Gastrocnemius medialis (tissue), 4 donors: ENCODE results near the gene YOD1.

Source experiments
- POLR2A ChIP-seq, 2 donors: fragments of 450-650 bp; IDR thresholded peaks; one replicate each; pipeline ENCODE4 v1.6.1; 2017; ENCODE audit warnings: antibody characterized with exemption in 2 of 2, mild to moderate bottlenecking in 2 of 2, moderate library complexity in 2 of 2
- TF ChIP-seq, protein P1 (sequence below), 5 experiments: fragments of 450-650 bp in 3 of 5; fragments of 200-600 bp in 2 of 5; sonication (generic) in 2 of 5; IDR thresholded peaks in 4 of 5; conservative IDR thresholded peaks in 1 of 5; 1 replicate in 4 of 5; 2 replicates in 1 of 5; pipeline ENCODE4 v1.5.1; 2016 to 2019; ENCODE audit warnings: antibody characterized with exemption in 5 of 5, mild to moderate bottlenecking in 3 of 5, moderate library complexity in 3 of 5

DNA sequence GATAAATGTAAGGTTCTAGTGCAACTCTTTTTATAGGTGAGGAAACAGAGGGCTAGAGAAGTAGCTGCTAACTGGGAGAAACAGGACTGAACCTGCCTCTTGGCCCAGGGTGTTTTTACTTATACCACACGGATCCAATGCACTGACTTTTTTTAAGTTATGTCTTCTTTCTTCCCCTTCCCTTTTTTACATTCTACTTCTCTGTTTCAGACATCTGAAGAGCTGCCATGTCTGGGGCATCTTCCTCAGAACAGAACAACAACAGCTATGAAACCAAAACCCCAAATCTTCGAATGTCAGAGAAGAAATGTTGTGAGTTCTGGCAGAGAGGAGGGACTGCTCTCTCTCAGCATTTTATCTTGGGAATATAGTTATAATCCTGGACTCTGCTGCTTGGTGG lies 3.5 kb upstream of the YOD1 start:
- no peak for TF ChIP-seq POLR2A (IDR thresholded peaks at IDR 0.05)
- TF ChIP-seq, protein P1, sequence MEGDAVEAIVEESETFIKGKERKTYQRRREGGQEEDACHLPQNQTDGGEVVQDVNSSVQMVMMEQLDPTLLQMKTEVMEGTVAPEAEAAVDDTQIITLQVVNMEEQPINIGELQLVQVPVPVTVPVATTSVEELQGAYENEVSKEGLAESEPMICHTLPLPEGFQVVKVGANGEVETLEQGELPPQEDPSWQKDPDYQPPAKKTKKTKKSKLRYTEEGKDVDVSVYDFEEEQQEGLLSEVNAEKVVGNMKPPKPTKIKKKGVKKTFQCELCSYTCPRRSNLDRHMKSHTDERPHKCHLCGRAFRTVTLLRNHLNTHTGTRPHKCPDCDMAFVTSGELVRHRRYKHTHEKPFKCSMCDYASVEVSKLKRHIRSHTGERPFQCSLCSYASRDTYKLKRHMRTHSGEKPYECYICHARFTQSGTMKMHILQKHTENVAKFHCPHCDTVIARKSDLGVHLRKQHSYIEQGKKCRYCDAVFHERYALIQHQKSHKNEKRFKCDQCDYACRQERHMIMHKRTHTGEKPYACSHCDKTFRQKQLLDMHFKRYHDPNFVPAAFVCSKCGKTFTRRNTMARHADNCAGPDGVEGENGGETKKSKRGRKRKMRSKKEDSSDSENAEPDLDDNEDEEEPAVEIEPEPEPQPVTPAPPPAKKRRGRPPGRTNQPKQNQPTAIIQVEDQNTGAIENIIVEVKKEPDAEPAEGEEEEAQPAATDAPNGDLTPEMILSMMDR (IDR thresholded peaks at IDR 0.05 in 4 of 5, conservative IDR thresholded peaks at IDR 0.05 in 1 of 5): no peak
